WI38 (cell line): Measurements from ENCODE around the gene ARHGAP30.

Experiments used
- H3K4me3 ChIP-seq: 2 replicates; pipeline ENCODE4 v1.5.1; 2011; ENCODE audit warnings: low read depth, mild to moderate bottlenecking, control low read depth, low read length
- CTCF ChIP-seq: IDR thresholded peaks from 2 replicates; pipeline ENCODE4 v1.5.1; 2012; ENCODE audit warnings: low read depth, mild to moderate bottlenecking, control low read depth, low read length

ARHGAP30 gene

GRCh38 chr1:161052899-161053298 lies 16.8 kb downstream of the ARHGAP30 start:
- no peak for TF ChIP-seq CTCF
- H3K4me3 ChIP-seq = no peak overlapping the region

GRCh38 chr1:161051219-161051618 lies 18.5 kb downstream of the ARHGAP30 start:
- H3K4me3 ChIP-seq = no peak overlapping the region
- TF ChIP-seq CTCF = no peak

GRCh38 chr1:161048949-161049722 lies 20.6 kb downstream of the ARHGAP30 start:
- TF ChIP-seq CTCF = no peak
- H3K4me3 ChIP-seq = no peak overlapping the region

- TF ChIP-seq CTCF = no peak
- H3K4me3 ChIP-seq = no peak overlapping the region
Measured at GRCh38 chr1:161047436-161048420, 22.0 kb downstream of the ARHGAP30 start.

GRCh38 chr1:161046605-161047228 lies 23.0 kb downstream of the ARHGAP30 start:
- H3K4me3 ChIP-seq = peak overlapping the region; percentile 91

More at GRCh38 chr1:161046605-161047228, 23.0 kb downstream of the ARHGAP30 start:
- TF ChIP-seq CTCF = no peak
